SH-SY5Y (cell line): ENCODE results near the gene TMEM132A.
A peak's percentile ranks its signal among the peaks of the same experiment; 100 is the strongest.

Source experiments
- GATA2 ChIP-seq: IDR thresholded peaks from 2 replicates; pipeline ENCODE4 v1.6.1; 2011; ENCODE audit warnings: mild to moderate bottlenecking, low read depth, low read length
- GATA3 ChIP-seq: IDR thresholded peaks from 2 replicates; pipeline ENCODE4 v1.6.1; 2011; ENCODE audit warnings: low read depth, mild to moderate bottlenecking, low read length, moderate library complexity

The TMEM132A gene

DNA sequence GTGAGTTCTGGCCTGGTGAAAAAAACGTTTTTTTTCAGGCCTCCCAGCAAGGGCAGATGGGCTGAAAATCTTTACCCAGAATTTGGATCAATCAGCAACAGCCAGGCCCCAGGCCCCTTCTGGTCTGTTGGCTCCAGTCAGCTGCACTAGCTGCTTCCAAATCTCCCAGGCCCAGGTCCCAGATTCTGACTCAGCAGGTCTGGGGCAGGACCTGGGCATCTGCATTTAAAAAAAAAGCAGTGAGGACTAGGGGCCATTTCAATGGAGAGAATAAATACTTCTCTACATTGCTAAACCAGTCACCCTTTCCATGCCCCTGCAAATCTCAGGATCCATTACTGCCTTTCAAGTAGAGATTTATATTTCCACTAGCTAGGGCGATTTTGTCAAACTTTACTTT is 23.4 kb downstream of the TMEM132A start:
- no peak for TF ChIP-seq GATA3
- no peak for TF ChIP-seq GATA2

DNA sequence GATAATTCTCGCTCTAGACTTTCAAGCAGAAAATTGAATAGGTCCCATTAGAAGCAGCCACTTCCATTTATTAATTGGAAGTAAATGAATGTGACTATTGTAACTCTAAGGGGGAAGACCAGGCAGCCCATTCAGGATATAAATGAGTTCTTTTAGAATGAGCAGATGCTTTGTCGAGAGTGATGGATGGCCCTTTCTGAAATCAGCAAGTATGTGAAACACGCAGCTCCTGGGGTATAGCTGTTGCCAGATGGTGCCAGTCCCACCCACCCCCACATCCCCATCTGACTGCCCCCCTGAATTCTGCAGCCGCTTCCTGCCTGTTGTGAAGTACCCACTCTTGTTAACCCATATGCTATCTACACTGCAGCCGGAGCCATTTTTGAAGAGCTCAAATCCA is 24.0 kb downstream of the TMEM132A start:
- TF ChIP-seq GATA2 (no peak), GATA3 (no peak)

DNA sequence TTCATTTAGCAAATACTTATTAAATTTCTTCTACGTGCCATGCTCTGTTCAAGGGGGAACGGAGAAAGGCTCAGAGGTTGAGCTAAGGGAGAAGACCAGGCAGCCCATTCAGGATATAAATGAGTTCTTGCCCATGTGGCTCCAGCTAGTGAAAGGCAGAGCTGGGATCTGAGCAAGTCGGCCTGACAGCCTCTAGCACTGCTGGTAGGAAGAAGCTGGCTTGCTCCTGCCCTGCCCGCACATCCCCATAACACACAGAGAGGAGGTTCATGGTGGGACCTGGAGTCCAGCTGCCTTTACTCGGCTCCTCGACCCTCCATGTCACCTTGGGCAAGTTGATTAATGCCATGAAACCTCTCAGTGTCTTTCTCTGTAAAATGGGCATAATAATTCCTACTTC is 25.8 kb downstream of the TMEM132A start:
- TF ChIP-seq GATA3 (no peak), GATA2 (no peak)

DNA sequence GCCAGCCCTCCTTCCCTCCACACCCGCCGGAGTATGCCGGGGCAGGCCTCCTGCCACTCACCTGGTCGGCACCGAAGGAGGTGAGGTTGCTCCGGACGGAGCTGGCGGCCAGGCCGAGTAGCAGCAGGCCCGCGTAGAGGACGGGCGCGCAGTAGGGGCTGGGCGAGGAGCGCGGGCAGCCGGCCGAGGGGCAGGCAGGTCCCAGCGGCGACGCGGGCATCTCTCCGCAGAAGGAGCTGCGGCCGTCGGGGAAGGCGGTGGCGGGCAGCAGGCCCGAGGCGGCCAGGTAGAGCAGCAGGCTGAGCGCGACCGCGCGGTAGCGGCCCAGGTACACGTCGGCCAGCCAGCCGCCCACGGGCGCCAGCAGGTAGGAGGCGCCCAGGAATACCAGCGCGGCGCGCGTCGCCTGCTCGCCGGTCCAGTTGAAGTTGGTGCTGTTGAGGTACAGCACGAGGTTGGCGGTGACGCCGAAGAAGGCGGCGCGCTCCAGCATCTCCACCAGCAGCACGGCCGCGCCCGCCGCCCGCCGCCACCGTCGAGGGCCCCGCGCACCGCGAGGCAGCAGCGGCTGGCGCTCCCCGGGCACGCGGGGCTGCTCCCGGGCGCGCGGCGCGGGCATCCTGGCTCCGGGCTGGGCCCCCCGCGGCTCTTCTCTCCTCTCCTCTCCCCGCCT is 26.8 kb downstream of the TMEM132A start:
- TF ChIP-seq GATA2, result no peak
- TF ChIP-seq GATA3, result no peak

DNA sequence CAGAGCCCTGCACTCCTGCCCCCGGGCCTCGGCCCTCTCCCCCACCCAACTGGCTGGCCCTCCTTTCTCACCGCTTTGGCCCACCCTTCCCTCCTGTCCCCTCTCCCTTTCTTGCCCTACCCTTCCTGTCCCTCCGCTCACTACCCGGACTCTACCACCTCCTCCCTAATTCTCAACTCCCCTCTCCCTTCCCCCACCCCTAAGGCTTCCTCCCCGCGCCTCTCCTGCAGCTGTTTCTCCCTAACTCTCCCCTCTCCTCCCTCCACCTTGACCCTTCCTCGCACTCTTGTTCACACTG is 27.3 kb downstream of the TMEM132A start:
- TF ChIP-seq GATA3, result no peak
- TF ChIP-seq GATA2, result no peak

DNA sequence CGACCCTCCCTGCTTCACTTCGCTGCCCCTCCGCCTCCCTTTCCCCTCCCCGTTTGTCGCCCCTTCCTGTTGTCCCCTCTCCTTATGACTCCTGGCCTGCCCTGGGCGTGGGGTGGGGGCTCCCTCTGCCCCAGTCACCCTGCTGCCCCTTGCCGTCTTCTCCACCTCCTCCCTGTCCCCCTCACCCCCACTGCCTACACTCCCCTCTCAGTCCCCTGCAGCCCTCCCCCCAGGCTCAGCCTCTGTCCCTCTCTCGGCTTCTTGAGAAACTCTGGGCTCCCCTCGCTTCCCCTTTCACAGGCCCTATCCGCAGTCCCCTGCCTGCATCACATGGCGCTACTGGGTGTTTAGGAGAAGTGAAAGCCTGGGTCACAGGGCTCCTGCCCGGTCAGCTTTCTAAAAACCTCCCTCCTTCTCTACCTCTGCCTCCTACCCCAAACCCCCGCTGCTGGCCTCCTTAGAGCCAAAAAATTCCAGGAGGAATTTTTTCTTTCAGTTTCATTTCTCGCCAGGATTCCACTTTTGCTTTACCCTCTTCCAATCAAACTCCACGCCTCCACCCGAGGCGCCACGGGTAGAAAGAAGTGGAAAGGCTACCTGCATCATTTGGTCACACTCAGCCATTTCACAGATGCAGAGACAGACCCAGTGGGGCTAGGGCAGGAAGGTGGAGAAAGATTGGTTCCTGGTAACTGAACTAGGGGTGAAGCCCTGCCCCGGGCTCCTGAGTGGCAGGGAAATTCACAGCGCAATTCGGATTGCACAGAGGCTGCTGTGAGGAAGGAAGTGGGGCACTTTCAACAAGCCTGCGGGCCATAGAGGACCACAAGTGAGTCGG is 27.9 kb downstream of the TMEM132A start, which contains the start of gene SLC15A3:
SLC15A3 (minus strand) TSS at position 273 of the 838 bp plus-strand sequence. CDS start 625 bp downstream, outside the sequence.
- no peak for TF ChIP-seq GATA2
- no peak for TF ChIP-seq GATA3

DNA sequence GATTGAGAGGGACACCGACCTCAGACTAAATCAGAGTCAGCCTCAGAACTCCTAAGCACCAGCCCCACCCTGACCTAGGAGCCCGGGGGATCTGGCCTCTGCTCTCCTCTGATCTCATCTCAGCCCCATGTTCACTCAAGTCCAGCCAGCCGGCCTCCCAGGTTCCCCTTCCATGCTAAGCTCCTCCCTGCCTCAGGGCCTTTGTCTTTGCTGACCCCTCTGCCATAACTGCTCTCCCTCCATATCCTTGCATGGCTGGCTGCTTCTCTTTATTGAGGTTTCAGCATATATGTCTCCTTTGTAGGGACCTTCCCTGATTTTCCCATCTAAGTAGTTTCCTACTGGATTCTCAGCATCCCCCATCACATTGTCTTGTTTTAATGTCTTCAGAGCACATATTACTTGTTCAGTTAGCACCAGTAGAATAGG is 28.5 kb downstream of the TMEM132A start:
- TF ChIP-seq GATA2, result no peak
- TF ChIP-seq GATA3, result no peak

DNA sequence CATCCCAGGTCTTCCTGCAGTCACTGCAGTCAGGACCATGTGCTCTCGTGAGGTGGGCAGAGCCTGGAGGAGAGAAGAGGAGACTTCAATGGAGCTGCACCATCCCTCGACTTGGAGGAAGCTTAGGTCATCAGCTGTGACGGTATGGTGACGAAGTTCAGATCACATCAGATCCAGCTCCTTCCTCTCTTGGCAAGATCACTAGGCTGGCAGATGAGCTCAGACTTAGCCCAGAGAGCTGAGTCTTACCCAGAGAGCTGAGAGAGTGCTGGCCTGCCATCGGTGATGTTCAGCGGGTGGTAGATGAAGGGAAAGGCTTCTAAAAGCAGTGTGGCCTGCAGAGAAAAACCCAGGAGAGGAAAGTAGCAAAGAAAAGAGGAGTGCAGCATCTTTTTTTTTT is 29.5 kb downstream of the TMEM132A start:
- TF ChIP-seq GATA2, result no peak
- no peak for TF ChIP-seq GATA3

DNA sequence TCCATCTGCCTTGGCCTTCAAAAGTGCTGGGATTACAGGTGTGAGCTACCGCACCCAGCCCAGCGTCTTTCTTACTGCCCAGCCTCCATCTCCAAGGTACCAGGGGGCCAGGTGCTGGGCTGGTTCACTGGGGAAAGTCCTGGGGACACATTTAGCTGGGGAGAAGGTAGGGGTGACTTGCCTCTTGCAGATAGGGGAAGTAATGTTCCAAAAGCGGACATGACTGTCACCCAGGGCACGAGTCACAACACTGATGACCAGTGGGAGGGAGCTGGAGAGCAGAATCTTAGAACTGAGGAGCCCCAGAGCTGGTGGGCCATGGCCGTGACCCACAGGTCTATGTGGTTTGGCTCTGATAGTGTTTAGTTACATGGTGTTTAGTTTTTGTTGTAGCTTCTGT is 30.2 kb downstream of the TMEM132A start:
- no peak for TF ChIP-seq GATA3
- TF ChIP-seq GATA2, result no peak

DNA sequence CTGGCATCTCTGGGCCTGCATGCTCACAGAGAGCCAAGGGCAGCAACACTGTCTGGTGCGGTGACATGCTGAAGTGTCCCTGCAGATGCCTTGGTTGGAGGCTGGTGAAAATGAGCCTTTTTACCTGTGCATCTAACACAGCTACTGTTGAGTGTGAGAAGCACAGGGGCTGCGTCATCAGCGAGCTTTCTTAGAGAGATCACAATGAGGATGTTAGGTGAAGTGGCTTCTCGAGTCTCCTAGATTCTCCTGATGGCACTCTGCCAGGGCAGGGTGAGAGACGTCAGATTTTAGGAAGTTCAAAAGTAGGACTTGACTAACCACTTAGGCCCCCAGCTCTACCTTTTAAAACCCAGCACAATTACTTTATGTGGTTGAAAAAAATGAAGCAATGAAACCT is 31.3 kb downstream of the TMEM132A start:
- TF ChIP-seq GATA3 (no peak), GATA2 (no peak)

DNA sequence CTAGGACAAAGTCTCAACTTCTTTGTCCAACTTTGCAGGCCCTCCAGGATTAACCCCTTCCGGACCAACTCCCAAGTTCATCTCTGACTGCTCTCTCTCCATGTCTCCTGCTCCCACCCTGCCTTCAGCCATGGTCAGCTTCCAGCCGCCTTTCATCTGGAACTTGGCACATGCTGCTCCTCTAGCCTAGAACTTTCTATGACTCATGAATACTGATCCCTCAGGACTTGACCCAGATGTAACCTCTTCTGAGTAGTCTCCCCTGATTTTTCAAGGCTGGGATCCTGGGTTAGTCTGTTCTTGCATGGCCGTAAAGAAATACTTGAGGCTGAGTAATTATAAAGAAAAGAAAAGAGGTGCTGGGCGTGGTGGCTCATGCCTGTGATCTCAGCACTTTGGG is 32.9 kb downstream of the TMEM132A start:
- TF ChIP-seq GATA2 (no peak), GATA3 (no peak)

DNA sequence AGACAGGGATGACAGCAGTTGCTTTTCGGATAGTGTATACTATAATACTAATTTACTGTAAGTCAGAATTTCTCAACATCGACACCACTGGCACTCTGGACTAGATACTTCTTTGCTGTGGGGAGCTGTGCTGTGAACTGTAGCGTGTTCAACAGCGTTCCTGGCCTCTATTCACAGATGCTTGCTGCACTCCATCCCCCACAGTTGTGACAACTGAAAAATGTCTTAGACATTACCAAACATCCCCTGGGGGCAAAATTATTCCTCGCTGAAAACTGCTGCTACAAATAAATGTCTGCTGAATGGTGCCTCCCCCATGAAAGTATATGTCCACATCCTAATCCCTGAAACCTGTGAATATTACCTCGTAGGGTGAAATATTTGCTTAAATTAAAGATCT is 35.2 kb downstream of the TMEM132A start:
- TF ChIP-seq GATA3 (no peak), GATA2 (no peak)

DNA sequence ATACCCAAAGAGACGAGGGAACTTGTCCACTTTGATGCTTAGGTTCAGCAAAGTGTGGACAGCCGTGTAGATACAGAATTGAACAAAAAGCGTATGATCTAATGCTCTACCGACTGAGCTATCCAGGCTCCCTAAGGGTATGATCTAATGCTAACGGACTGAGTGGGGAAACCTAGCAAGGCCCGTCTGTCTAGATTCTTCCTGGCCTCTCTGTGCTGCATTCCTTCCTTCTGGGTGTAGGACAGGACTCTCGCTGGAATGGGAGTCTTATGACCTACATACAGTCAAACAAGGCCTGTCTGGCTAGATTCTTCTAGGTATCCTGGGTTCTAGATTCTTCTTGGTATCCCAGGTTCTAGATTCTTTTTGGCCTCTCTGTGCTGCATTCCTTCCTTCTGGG is 36.1 kb downstream of the TMEM132A start:
- TF ChIP-seq GATA3, result no peak
- no peak for TF ChIP-seq GATA2

DNA sequence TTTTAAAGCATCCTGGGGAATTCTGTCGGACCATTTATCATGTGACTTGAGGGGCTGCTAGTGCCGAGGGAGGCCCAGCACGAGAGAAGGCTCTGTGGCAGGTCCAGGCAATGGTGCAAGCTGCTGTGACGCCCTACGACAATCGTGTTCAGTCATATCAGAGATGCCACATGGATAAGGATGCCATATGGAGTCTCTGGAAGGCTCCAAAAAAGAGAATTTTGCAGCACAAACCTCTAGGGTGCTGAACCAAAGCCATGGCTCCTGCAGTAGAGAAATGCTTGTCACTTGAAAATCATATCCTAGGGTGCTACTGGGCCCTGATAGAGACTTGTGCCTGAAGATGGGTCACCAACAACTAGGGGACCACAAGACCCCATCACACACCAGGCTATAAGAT is 40.5 kb downstream of the TMEM132A start:
- TF ChIP-seq GATA3, result no peak
- 0 out of 2 replicates have a peak, but pooled peaks have one; percentile 21 for TF ChIP-seq GATA2

DNA sequence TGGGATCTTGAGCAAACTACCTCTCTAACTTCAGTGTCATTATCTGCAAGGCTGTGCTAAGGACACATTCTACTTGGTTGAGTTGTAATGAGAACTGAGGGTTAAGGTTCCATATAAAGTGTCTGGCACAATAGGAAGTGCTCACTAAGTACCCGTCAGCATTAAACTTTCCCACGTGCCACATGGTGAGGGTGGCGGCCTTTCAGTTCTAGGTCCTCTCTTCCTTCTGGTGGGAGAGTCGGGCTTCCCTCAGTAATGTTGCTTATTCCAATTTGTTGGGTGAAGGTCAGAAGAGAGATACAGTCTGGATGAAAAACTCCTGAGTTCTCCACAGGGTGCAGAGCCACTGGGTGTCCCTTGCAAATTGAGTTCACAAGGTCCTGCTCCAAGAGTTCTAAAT is 42.6 kb downstream of the TMEM132A start:
- TF ChIP-seq GATA2 (no peak), GATA3 (no peak)
